ENCODE measurements around the gene CYP3A7.
"Not testable (repeated sequence)": the region's sequence is repeated elsewhere in the genome, so short reads cannot be mapped to it uniquely, and the experiment has no call there.

DNA sequence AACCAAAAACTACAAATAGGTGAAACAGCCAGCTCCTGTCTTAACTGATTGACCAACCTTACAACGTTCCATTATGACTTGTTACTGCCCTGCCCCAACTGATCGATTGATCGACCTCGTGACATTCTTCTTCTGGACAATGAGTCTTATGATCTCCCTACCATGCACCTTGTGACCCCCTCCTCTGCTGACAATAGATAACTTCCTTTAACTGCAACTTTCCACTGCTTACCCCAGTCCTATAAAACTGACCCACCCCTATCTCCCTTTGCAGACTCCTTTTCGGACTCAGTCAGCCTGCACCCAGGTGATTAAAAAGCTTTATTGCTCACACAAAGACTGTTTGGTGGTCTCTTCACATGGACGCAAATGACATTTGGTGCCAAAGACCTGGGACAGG lies 11.8 kb downstream of the CYP3A7 start:
- TF ChIP-seq, protein P1, sequence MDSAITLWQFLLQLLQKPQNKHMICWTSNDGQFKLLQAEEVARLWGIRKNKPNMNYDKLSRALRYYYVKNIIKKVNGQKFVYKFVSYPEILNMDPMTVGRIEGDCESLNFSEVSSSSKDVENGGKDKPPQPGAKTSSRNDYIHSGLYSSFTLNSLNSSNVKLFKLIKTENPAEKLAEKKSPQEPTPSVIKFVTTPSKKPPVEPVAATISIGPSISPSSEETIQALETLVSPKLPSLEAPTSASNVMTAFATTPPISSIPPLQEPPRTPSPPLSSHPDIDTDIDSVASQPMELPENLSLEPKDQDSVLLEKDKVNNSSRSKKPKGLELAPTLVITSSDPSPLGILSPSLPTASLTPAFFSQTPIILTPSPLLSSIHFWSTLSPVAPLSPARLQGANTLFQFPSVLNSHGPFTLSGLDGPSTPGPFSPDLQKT (CRISPR knock-in tag; IDR thresholded peaks at IDR 0.05; ENCODE audit: borderline replicate concordance): not testable (repeated sequence)
- TF ChIP-seq MYNN (CRISPR knock-in tag; IDR thresholded peaks at IDR 0.05; ENCODE audit: low read depth): not testable (repeated sequence)
